Dedifferentiated amniotic fluid mesenchymal stem cell (primary cell): ENCODE results near the gene RDH5.

ENCODE experiments used
- DNase-seq: peaks from one replicate; pipeline ENCODE4 v3.0.0-alpha.2; 2016; ENCODE audit errors: extremely low spot score

RDH5 gene

DNA sequence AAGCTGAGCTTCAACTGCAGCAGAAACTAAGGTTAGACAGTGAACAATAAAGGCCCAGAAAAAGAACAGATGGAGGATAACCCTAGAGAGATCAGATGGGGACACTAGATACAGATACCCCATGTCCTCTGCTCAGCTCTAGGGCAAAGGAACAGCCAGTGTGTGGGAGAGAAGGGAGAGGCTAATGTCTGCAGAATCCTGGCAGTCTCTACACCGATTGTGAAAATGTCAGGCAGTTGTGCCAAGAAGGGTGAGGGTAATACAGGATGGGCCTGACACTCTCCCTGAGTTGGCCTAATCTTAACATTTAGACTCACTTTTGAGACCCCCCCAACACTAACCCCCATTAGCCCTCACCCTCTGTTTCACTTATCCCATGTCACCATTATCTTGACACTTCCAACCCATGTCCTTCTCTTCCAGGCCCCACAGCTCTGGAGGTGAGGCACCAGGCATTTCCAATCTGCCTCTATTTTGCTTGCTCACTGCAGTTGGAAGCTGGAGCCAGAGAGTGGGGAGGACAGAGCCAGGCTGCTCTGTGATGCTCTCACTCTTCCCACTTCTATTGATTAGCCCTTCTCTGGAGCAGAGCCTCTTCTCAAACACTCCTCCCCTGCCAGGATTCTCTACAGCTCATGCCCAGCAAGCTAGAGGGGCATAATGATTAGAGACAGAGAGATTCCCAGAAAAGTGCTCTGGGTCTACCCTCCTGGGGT is 7.3 kb upstream of the RDH5 start:
- DNase-seq, result no peak

DNA sequence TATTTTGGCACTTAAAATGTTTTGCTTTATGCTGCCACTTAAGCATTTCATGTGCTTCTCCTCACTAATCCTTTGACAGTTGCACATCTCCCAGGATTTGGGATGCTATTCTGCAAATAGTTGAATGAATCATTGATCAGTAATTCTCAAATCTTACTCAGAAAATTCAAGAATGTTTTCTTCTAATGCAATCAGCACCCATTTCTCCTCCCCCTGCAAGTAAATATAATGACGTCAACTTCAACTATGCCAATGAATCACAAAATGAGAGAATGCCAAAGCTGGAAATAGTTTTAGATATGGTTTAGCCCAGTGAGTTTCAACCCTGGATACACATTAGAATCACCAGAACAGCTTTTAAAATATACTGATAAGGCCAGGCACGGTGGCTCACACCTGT is 6.5 kb upstream of the RDH5 start:
- peak; percentile 74 for DNase-seq

DNA sequence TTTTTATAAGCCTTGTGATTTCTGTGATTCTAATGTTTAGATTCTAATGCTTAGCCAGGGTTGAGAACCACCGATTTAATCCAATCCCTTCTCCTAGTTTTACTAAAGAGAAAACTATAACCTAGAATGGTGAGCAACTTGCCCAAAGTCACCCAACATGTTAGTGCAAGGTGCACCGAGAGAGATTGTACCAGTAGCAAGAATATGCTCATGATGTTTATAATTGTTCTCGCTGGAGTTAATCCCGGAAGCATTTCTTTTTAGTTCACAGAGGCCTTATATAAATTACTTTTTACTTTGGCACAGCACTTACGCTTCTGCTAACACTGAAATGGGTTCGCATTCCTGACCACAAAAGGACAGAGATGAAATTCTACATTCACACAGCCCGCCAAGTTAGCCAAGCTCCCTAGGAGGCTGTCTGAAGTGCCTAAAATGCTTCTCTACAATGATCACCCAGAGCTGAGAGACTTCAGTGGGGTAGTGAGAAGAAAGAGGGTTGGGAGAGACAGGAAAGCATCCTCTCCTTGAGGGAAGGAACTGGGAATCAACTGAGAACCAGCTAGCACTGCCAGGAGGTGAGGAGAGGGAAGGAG is 4.9 kb upstream of the RDH5 start:
- DNase-seq, result no peak

DNA sequence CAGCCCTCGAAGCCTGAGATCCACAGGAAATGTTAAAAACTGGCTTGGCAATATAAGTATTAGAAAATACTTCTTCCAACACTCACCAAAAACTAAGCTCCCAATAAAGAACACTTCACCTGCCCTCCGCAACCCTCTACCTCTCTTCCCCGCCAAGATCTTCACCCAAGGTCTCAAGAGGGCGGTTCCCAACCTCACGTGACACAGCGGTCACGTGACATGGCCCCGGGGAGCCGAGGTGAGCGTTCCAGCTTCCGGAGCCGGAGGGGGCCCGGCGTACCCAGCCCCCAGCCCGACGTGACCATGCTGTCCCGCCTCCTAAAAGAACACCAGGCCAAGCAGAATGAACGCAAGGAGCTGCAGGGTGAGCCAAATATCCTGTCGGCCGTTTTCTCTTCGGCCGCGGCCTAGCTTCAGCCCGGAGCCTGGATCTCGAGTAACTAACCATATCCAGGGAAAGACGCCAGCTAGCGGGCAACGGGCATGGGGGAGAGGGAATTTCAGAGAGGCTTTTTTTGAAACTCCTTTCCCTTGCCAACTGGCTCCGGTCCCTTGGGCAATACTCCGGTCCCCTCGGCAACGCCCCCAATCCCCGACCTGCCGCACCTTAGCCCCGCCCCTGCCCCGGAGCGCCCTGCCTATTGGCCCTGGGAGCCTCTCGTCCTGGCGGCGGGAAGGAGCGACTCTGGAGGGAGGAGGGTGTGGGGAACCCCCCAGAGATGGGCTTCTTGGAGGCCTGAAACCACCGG is 4.2 kb upstream of the RDH5 start, which contains the start of gene BLOC1S1:
BLOC1S1 (plus strand) TSS at position 214 of the 749 bp plus-strand sequence; CDS start at position 220, 6 bp downstream.
- DNase-seq, result peak; percentile 77

DNA sequence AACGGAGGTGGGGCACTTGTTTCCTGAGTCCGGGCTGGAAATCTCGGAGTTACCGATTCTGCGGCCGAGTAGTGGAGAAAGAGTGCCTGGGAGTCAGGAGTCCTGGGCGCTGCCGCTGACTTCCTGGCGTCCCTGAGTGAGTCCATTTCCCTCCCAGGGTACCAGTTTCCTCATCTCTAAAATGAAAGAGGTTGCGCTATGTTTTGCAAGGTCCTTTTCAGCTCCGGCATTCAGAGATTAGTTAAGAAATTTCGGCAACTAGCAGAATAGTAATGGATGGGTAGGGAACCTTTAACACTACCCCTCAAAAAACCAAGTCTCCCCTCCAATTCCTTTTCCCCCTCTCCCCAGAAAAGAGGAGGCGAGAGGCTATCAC is 3.6 kb upstream of the RDH5 start:
- no peak for DNase-seq

DNA sequence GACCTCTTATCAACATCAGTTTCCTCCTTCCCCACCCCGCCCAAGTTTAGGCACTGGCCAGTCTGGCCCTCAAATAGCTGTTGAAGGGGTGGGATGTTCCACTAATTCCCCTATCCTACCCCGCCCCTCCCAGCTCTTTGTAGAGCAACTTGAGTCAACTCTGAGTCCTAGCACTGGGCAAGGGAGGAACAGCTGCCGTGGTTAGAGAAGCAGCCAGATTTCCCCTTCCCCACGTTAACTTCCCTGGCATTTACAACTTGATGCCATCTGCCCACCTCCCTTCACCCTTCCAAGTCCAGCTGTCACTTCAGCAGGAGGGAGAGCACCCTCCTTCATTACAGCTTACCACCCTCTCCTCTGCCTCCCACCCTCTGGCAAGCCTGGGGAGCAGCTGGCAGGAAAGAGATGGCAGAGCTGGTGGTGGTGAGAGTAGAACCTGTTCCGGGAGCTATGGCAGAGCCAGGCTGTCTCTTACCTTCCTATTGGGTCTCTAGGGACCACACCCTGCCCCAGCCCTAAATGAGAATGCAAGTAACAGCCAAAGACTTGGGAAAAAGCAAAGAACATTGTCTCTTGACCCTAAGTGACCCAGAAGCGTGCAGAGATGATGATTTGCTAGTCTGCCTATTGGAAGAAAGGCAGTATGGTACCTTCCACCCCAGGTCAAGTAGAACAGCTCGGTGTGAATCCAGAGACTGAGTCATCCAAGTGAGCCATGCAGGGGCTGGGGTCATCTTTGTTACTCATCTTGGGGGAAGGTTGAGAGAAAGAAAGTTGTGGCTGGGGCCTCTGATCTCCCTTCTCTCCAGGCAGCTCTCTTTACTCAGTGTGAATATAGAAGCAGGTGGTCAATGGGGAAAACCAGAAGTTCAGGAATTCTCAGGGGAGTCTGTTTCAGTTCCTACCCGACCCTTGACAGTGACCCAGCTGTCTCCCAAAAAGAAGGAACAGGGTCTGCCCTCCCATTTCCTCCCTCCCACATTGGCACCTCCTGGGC is 2.9 kb upstream of the RDH5 start:
- no peak for DNase-seq

DNA sequence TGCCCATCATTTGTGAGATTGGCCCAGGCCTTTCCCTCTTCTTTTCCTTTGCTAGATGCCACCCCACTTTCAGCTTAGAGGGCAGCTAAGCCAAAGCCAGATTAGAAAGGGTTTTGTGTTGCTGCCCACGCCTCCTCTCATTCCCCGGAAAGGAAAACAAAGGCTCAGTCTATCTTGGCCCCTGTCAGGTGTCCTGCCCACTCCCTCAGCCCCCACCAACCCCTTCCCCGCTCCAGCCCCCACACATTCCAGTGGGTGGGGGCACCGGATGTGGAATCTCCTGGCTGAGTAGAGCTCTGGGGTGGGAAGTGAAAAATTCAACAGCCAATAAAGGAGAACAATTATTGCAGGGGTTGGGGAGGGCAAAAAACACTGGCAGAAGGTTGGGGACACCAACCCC is 2.2 kb upstream of the RDH5 start:
- no peak for DNase-seq

DNA sequence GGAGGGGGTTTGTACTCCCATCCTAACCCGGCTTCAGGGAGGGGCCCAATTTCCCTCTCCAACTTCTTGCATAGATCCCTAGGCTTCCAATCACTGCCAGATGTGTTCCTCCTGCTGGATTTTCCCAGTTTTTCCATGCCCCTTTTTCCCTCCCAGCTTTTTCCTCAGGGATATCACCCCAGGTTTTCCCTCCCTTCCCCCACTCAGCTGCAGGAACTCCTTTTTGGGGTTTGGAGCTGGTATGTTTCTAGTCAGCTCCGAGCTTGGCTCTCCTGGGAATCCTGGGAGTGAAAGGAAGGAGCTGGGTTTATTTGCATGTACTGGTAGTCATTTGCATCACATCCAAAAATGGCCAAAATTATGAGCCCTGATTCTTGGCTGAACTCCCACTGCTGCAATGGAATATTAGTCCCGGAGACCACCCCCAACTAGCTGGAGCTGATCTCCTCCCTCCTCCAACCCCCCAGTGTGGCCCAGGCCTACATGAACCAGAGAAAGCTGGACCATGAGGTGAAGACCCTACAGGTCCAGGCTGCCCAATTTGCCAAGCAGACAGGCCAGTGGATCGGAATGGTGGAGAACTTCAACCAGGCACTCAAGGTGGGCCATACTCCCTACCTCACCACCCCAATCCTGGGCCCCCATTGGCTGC is 1.4 kb upstream of the RDH5 start:
- DNase-seq, result no peak

DNA sequence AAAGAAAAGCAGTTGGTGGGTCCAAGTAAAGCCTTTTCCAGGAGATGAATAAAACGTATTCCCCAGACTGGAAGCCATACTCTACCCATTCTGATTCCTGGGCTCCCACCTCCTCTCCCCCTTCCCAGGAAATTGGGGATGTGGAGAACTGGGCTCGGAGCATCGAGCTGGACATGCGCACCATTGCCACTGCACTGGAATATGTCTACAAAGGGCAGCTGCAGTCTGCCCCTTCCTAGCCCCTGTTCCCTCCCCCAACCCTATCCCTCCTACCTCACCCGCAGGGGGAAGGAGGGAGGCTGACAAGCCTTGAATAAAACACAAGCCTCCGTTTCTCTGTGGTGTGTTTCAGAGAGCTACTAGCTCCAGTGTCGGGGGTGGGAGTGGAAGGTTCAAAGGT is 822 bp upstream of the RDH5 start:
- no peak for DNase-seq

DNA sequence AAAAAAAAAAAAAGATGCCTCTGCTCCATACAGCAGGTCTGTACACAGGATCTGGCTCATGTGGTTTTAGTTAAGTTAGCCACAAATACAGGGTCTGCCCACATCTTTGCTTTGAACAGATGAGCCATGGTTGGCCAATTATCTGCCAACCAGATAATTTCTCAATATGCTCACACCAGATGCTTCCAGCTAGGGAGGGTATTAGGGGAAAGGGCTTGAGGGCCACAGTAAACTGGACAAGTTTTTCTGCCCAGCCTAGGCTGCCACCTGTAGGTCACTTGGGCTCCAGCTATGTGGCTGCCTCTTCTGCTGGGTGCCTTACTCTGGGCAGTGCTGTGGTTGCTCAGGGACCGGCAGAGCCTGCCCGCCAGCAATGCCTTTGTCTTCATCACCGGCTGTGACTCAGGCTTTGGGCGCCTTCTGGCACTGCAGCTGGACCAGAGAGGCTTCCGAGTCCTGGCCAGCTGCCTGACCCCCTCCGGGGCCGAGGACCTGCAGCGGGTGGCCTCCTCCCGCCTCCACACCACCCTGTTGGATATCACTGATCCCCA is 776 bp downstream of the RDH5 start:
- DNase-seq, result peak; percentile 83

DNA sequence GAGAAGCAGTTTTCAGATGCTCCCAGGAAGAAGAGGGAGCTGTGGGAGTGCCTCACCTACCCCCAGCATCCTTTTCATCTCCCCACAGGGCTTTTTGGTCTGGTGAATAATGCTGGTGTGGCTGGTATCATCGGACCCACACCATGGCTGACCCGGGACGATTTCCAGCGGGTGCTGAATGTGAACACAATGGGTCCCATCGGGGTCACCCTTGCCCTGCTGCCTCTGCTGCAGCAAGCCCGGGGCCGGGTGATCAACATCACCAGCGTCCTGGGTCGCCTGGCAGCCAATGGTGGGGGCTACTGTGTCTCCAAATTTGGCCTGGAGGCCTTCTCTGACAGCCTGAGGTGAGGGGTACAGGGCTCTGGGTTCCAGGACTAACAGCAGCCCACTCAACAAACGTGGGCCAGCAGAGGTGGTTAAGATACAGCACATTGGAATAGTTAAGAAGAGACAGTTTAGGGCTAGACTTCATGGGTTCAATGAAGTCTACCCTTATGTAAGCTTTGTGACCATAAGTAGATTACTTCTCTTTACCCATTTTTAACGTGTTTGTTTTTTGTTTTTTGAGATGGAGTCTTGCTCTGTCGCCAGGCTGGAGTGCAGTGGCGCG is 1.5 kb downstream of the RDH5 start:
- no peak for DNase-seq

DNA sequence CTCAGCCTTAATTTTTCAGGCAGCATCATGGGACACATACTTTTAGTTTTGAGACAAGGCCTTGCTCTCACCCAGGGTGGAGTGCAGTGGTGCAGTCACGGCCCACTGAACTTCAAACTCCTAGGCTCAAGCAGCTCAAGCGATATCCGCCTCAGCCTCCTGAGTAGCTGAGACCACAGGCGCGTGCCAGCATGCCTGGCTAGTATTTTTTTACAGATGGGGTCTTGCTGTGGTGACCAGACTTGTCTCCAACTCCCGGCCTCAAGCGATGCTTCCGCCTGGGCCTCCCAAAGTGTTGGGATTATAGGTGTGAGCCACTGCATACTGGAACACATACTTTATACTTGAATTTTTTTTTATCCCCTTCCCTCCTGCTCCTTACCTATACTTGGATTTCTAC is 2.8 kb downstream of the RDH5 start:
- DNase-seq, result no peak

DNA sequence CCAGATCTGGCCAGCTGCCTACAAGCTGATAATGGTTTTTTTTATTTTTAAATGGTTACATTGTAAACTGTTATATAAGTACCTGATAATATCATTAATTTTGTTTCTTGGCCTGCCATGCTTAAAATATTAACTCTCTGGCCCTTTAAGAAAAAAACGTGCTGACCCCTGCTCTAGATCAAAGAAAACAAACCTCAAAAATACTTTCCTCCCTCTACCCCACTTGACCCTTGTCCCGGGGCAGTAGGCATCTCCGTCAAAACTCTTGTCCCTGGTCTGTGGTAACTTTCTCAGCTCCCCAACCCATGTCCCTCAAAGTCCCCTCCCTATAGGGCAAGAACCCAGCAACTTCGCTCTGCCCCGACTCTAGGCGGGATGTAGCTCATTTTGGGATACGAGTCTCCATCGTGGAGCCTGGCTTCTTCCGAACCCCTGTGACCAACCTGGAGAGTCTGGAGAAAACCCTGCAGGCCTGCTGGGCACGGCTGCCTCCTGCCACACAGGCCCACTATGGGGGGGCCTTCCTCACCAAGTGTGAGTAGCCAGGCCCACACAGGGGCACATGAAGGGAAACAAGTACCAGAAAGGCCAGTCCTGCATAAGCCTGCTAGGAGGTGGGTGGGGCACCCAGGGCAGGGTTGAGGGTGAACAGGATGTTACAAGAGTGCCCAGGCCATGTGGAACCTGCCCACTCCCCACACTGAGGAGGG is 3.5 kb downstream of the RDH5 start:
- no peak for DNase-seq

DNA sequence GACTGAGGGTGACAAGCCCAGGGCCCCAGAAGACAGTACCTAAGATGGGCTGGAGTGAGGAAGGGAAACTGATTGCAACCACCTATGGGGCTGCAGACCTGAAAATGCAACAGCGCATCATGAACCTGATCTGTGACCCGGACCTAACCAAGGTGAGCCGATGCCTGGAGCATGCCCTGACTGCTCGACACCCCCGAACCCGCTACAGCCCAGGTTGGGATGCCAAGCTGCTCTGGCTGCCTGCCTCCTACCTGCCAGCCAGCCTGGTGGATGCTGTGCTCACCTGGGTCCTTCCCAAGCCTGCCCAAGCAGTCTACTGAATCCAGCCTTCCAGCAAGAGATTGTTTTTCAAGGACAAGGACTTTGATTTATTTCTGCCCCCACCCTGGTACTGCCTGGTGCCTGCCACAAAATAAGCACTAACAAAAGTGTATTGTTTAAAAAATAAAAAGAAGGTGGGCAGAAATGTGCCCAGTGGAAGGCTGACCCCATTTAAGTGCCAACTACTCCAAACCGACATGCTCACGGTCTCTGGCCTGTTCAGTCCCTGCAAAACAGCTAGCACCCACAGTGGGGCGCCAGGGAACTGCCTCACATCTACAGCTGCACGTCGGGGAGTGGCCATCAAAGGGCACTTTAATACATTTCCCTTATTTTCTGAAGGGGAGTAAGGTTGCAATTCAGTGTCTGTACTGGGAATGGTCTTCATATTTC is 4.2 kb downstream of the RDH5 start:
- DNase-seq, result peak; percentile 55

DNA sequence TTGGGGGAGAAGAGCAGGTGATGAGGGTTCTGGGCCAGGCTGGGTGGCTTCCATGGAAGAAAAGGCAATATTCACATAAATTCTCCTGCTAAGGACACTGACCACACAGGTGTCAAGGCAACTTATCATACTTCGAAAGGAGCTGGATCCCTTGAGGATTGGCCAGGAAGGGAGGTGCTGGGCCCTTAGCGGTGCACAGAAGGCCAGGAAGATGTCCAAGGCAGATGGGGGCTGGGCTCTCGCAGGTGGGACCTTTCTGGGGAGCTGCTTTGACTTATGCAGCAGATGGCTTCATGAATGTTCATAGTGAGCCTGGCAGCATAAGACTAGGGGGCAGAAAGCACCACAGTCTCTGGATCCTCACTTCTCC is 4.7 kb downstream of the RDH5 start:
- no peak for DNase-seq

DNA sequence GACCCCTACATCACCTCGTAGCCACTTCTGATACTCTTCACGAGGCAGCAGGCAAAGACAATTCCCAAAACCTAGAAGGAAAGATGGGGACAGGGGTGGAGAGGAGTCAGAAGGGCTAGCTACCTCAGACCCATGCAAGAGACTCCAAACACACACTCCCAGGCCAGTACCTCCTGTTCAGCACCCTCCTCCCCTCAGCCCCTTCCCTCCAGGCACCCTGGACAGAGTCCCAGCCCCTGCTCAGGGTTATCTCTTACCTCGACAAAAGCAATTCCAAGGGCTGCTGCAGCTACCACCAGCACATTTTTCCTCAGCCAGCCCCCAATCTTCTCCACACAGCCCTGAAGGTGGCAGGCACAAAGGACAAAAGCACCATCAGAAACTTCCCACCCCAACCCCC is 5.4 kb downstream of the RDH5 start:
- DNase-seq, result no peak

DNA sequence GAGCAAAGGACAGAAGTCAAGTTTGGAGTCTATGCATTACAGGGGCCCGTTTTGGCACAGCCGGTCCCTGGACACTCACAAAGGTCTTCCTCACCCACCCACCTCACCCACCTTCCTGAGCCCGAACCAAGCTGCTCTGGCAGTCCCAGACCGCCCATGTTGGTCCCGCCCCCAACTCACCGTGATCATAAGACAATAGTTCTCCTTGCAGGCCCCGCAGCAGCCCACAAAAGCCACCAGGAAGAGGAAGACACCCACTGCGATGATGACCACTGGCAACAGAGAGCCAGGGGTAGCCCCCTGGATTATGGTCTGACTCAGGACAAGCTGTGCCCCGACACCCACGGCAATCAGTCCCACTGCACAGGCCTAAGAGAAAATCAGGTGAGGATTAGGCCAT is 6.8 kb downstream of the RDH5 start:
- no peak for DNase-seq

DNA sequence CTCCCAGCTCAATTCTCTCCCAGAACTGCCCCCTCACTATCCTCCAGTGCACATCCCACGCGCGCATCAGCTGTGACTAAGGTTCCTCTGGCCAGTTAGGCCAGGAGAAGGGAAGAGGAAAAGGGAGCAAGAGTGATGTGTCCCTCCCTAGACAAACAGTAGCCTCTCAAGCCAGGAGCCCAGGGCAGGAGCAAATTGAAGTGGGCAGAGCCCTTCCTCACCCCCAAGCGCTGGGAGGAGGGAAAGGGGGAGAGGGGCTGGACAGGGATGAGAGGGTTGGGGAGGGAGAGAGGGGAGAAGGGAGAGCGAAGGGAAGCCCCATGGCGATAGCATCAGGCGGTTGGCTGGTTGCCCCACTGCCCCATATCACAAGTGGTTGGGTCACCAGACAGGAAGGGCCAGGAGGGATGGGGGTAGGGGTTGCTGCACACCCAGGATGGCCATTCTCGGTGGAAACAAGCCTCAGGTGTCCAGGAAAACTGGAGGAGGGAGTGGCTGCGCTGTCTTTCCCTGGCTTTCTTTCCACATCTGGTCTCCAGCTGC is 7.5 kb downstream of the RDH5 start:
- DNase-seq, result peak; percentile 36
